Astrocyte (in vitro differentiated cells and primary cell): ENCODE results near the gene RICTOR. TPM values are rescaled to one million over a fixed set of nuclear protein-coding genes. Genes with fewer than 3 reads are reported as not detected.

Experiments used
- DNase-seq: peaks from one replicate; pipeline ENCODE4 v3.0.0-alpha.2; 2010; ENCODE audit warnings: low read depth
- FAIRE-seq: peaks from 2 replicates; lab custom pipeline; 2011; peaks lifted over from hg19 to GRCh38; lab: Jason Lieb, UNC
- H2AFZ ChIP-seq: 2 replicates; pipeline ENCODE4 v1.6.0; 2012; ENCODE audit warnings: low read depth, low read length, inconsistent platforms
- H3K27ac ChIP-seq: 2 replicates; pipeline ENCODE4 v1.5.1; 2011; ENCODE audit warnings: low read depth, low read length, inconsistent platforms
- H3K27me3 ChIP-seq: 2 replicates; pipeline ENCODE4 v1.6.0; 2011; ENCODE audit warnings: low read length, inconsistent platforms; ENCODE audit not compliant: insufficient read depth
- H3K36me3 ChIP-seq: 2 replicates; pipeline ENCODE4 v1.5.1; 2011; ENCODE audit warnings: low read length, inconsistent platforms; ENCODE audit not compliant: insufficient read depth
- H3K4me1 ChIP-seq: 2 replicates; pipeline ENCODE4 v1.5.1; 2011; ENCODE audit warnings: low read length, inconsistent platforms; ENCODE audit not compliant: insufficient read depth
- H3K4me2 ChIP-seq: 2 replicates; pipeline ENCODE4 v1.6.0; 2012; ENCODE audit warnings: low read length, inconsistent platforms
- H3K4me3 ChIP-seq: 2 replicates; pipeline ENCODE4 v1.5.1; 2011; ENCODE audit warnings: low read depth, mild to moderate bottlenecking, low read length, inconsistent platforms; ENCODE audit not compliant: insufficient read depth
- H3K79me2 ChIP-seq: 2 replicates; pipeline ENCODE4 v1.6.0; 2012; ENCODE audit warnings: mild to moderate bottlenecking, low read length, inconsistent platforms; ENCODE audit not compliant: insufficient read depth
- H3K9ac ChIP-seq: 2 replicates; pipeline ENCODE4 v1.6.0; 2012; ENCODE audit warnings: mild to moderate bottlenecking, low read length, inconsistent platforms
- H3K9me3 ChIP-seq: 2 replicates; pipeline ENCODE4 v1.5.1; 2012; ENCODE audit warnings: low read depth, mild to moderate bottlenecking, low read length, inconsistent platforms; ENCODE audit not compliant: insufficient read depth
- H4K20me1 ChIP-seq: 2 replicates; pipeline ENCODE4 v1.6.0; 2012; ENCODE audit warnings: low read length, inconsistent platforms; ENCODE audit not compliant: insufficient read depth
- H3K27ac Mint-ChIP-seq: one replicate; pipeline ENCODE4 v1.8.0; 2021; ENCODE audit warnings: mild to moderate bottlenecking, mixed read lengths; ENCODE audit not compliant: unreplicated experiment
- H3K27me3 Mint-ChIP-seq: one replicate; pipeline ENCODE4 v1.8.0; 2021; ENCODE audit warnings: low read depth, mixed read lengths; ENCODE audit not compliant: unreplicated experiment
- H3K36me3 Mint-ChIP-seq: one replicate; pipeline ENCODE4 v1.8.0; 2021; ENCODE audit warnings: low read depth, mixed read lengths; ENCODE audit not compliant: unreplicated experiment
- H3K4me1 Mint-ChIP-seq: one replicate; pipeline ENCODE4 v1.8.0; 2021; ENCODE audit warnings: low read depth, mixed read lengths; ENCODE audit not compliant: unreplicated experiment
- H3K4me3 Mint-ChIP-seq: one replicate; pipeline ENCODE4 v1.8.0; 2021; ENCODE audit warnings: mild to moderate bottlenecking, moderate library complexity, mixed read lengths; ENCODE audit not compliant: unreplicated experiment
- H3K9me3 Mint-ChIP-seq: one replicate; pipeline ENCODE4 v1.8.0; 2021; ENCODE audit warnings: mild to moderate bottlenecking, mixed read lengths; ENCODE audit not compliant: unreplicated experiment
- CTCF ChIP-seq: IDR thresholded peaks from 2 replicates; pipeline ENCODE4 v1.5.1; 2011; ENCODE audit warnings: low read depth, mild to moderate bottlenecking, inconsistent platforms, low read length, moderate library complexity; ENCODE audit not compliant: insufficient read depth
- EZH2 ChIP-seq: IDR thresholded peaks from 2 replicates; pipeline ENCODE4 v1.6.1; 2012; ENCODE audit warnings: mild to moderate bottlenecking, low read length, inconsistent platforms; ENCODE audit not compliant: insufficient read depth
- total RNA-seq: library from RNA; stranded (reverse); gene quantifications from 2 replicates; pipeline ENCODE4 v1.2.1, GENCODE V29; 2021

The RICTOR gene
- total RNA-seq, 1 donor from 2014 or later, result 43.2 TPM

- DNase-seq, result no peak
- no peaks in the 10 kb centered on the region for H3K27me3 Mint-ChIP-seq
- no peaks in the 10 kb centered on the region for H3K27me3 ChIP-seq
These were observed 44.4 kb upstream of the RICTOR start for GRCh38 chr5:39118638-39119037.

GRCh38 chr5:39117401-39117800 lies 43.2 kb upstream of the RICTOR start:
- no peak overlapping the region for H3K9ac ChIP-seq
- H3K27ac ChIP-seq, result no peak overlapping the region
- H3K36me3 ChIP-seq, result no peaks in the 10 kb centered on the region
- Mint-ChIP-seq H3K4me1 (peaks cover 3% of the 10 kb centered on the region), H3K36me3 (no peaks in the 10 kb centered on the region), H3K27me3 (no peaks in the 10 kb centered on the region), H3K27ac (no peak overlapping the region), H3K9me3 (no peaks in the 10 kb centered on the region), H3K4me3 (no peak overlapping the region)
- no peaks in the 10 kb centered on the region for H3K27me3 ChIP-seq
- FAIRE-seq (peak; percentile 47), DNase-seq (peak; percentile 18)
- H3K4me1 ChIP-seq, result no peaks in the 10 kb centered on the region
- TF ChIP-seq EZH2 (no peak), CTCF (no peak)
- H2AFZ ChIP-seq, result peak overlapping the region; percentile 12
- no peaks in the 10 kb centered on the region for H4K20me1 ChIP-seq
- H3K9me3 ChIP-seq, result no peaks in the 10 kb centered on the region
- H3K4me3 ChIP-seq, result no peak overlapping the region
- H3K79me2 ChIP-seq, result no peaks in the 10 kb centered on the region
- H3K4me2 ChIP-seq, result no peak overlapping the region

More at GRCh38 chr5:39118638-39119037, 44.4 kb upstream of the RICTOR start:
- Mint-ChIP-seq H3K9me3 (no peaks in the 10 kb centered on the region), H3K27ac (no peak overlapping the region), H3K4me3 (no peak overlapping the region), H3K36me3 (no peaks in the 10 kb centered on the region), H3K4me1 (peaks cover 3% of the 10 kb centered on the region)
- Histone ChIP-seq H2AFZ (no peak overlapping the region), H3K4me1 (no peaks in the 10 kb centered on the region), H3K4me2 (no peak overlapping the region), H3K27ac (no peak overlapping the region), H3K9me3 (no peaks in the 10 kb centered on the region), H3K9ac (no peak overlapping the region), H3K36me3 (no peaks in the 10 kb centered on the region), H3K79me2 (no peaks in the 10 kb centered on the region), H3K4me3 (no peak overlapping the region), H4K20me1 (no peaks in the 10 kb centered on the region)
- TF ChIP-seq EZH2 (no peak), CTCF (no peak)
- FAIRE-seq, result no peak

GRCh38 chr5:39116344-39117170 lies 42.4 kb upstream of the RICTOR start:
- no peak overlapping the region for H3K27ac Mint-ChIP-seq
- H3K9me3 Mint-ChIP-seq, result no peaks in the 10 kb centered on the region
- H3K4me3 ChIP-seq, result no peak overlapping the region
- DNase-seq (no peak), FAIRE-seq (no peak)
- H3K36me3 Mint-ChIP-seq, result no peaks in the 10 kb centered on the region
- H3K27me3 Mint-ChIP-seq, result no peaks in the 10 kb centered on the region
- H3K9me3 ChIP-seq, result no peaks in the 10 kb centered on the region
- H4K20me1 ChIP-seq, result no peaks in the 10 kb centered on the region
- no peak overlapping the region for H3K9ac ChIP-seq
- H3K4me1 Mint-ChIP-seq, result peaks cover 3% of the 10 kb centered on the region
- H3K27me3 ChIP-seq, result no peaks in the 10 kb centered on the region
- TF ChIP-seq EZH2, result no peak
- no peaks in the 10 kb centered on the region for H3K79me2 ChIP-seq
- H3K27ac ChIP-seq, result no peak overlapping the region
- H3K4me3 Mint-ChIP-seq, result no peak overlapping the region
- H3K4me1 ChIP-seq, result no peaks in the 10 kb centered on the region
- no peak overlapping the region for H3K4me2 ChIP-seq
- H2AFZ ChIP-seq, result no peak overlapping the region
- no peaks in the 10 kb centered on the region for H3K36me3 ChIP-seq
